B cell (primary cell): ENCODE measurements around the gene ITGA5. TPM values are rescaled to one million over a fixed set of nuclear protein-coding genes. Genes with fewer than 3 reads are reported as not detected.

Source experiments
- ATAC-seq: fragments of 200-7000 bp; cut with Tn5 transposase; one replicate; pipeline ENCODE4 v1.10.0; 2021; ENCODE audit warnings: low read depth, mild to moderate bottlenecking, moderate number of reproducible peaks, moderate library complexity
- CTCF ChIA-PET: fragments of 350-600 bp; sonication (Branson Sonifier 250); formaldehyde crosslinking; loops from one replicate; lab custom pipeline; 2021; ENCODE audit warnings: antibody characterized with exemption, inconsistent platforms; lab: Charles Lee
- POLR2A ChIA-PET: fragments of 350-600 bp; sonication (Branson Sonifier 250); formaldehyde crosslinking; loops from one replicate; lab custom pipeline; 2021; ENCODE audit warnings: antibody characterized with exemption; lab: Charles Lee
- DNase-seq: peaks from one replicate; pipeline ENCODE4 v3.0.0; 2013
- H2AFZ ChIP-seq: 2 replicates; pipeline ENCODE4 v1.6.1; 2012; ENCODE audit warnings: mild to moderate bottlenecking, low read depth, low read length; ENCODE audit not compliant: insufficient read depth, poor library complexity, severe bottlenecking
- H3K27ac ChIP-seq, 2 donors: 1 replicate in 1 of 2; 2 replicates in 1 of 2; pipeline ENCODE4 v1.5.1; 2012 to 2013; ENCODE audit warnings: low read length in 2 of 2, mild to moderate bottlenecking in 2 of 2, moderate library complexity in 1 of 2
- H3K27me3 ChIP-seq, 4 experiments: fragments of 200-600 bp in 1 of 4; sonication (generic) in 1 of 4; replicated peaks in 1 of 4; 1 replicate in 2 of 4; 2 replicates in 2 of 4; pipeline versions ENCODE4 v1.6.1 to v1.7.0; 2013 to 2016; ENCODE audit warnings: low read length in 3 of 4, mild to moderate bottlenecking in 2 of 4, mixed read lengths in 1 of 4, moderate library complexity in 1 of 4; ENCODE audit not compliant: insufficient read depth in 4 of 4, control insufficient read depth in 3 of 4; ENCODE audit errors: control extremely low read depth in 1 of 4
- H3K36me3 ChIP-seq, 2 experiments: replicated peaks in 1 of 2; 1 replicate in 1 of 2; 2 replicates in 1 of 2; pipeline versions ENCODE4 v1.6.1 to v1.7.1; 2013; ENCODE audit warnings: low read length in 1 of 2; ENCODE audit not compliant: insufficient read depth in 2 of 2, control insufficient read depth in 1 of 2; ENCODE audit errors: control extremely low read depth in 1 of 2, extremely low read depth in 1 of 2
- H3K4me1 ChIP-seq, 2 donors: fragments of 200-600 bp in 1 of 2; sonication (generic) in 1 of 2; 1 replicate in 1 of 2; 2 replicates in 1 of 2; pipeline versions ENCODE4 v1.5.1 to v1.6.1; 2013 to 2017; ENCODE audit warnings: low read length in 2 of 2; ENCODE audit not compliant: control insufficient read depth in 2 of 2, insufficient read depth in 2 of 2
- H3K4me2 ChIP-seq: replicated peaks from 2 replicates; pipeline ENCODE3; 2012; ENCODE audit warnings: mild to moderate bottlenecking, low read depth, low read length; ENCODE audit not compliant: poor library complexity, severe bottlenecking
- H3K4me3 ChIP-seq, 5 experiments: fragments of 200-600 bp in 1 of 5; sonication (generic) in 1 of 5; 1 replicate in 3 of 5; 2 replicates in 2 of 5; pipeline versions ENCODE4 v1.5.1 to v1.7.0; 2011 to 2016; ENCODE audit warnings: low read length in 4 of 5, mild to moderate bottlenecking in 4 of 5, low read depth in 2 of 5, control low read depth in 1 of 5, moderate library complexity in 1 of 5; ENCODE audit not compliant: insufficient read depth in 1 of 5; ENCODE audit errors: control extremely low read depth in 1 of 5, extremely low read depth in 1 of 5
- H3K79me2 ChIP-seq: fragments of 200-600 bp; sonication (generic); one replicate; pipeline ENCODE4 v1.6.0; 2016; ENCODE audit warnings: low read length; ENCODE audit not compliant: control insufficient read depth, insufficient read depth
- H3K9ac ChIP-seq: fragments of 200-600 bp; sonication (generic); 2 replicates; pipeline ENCODE4 v1.6.1; 2017; ENCODE audit warnings: mild to moderate bottlenecking, low read length, moderate library complexity
- H3K9me3 ChIP-seq, 3 donors: one replicate each; pipeline versions ENCODE4 v1.6.1 to v1.7.1; 2013; ENCODE audit warnings: low read length in 2 of 3; ENCODE audit not compliant: control insufficient read depth in 2 of 3, insufficient read depth in 1 of 3; ENCODE audit errors: control extremely low read depth in 1 of 3
- H4K20me1 ChIP-seq: 2 replicates; pipeline ENCODE4 v1.6.0; 2012; ENCODE audit warnings: mild to moderate bottlenecking, low read length; ENCODE audit not compliant: insufficient read depth, control insufficient read depth, poor library complexity, severe bottlenecking
- H3K27ac Mint-ChIP-seq: one replicate; pipeline ENCODE4 v1.8.0; 2021; ENCODE audit warnings: mixed read lengths
- H3K27me3 Mint-ChIP-seq: one replicate; pipeline ENCODE4 v1.8.0; 2021; ENCODE audit warnings: mixed read lengths
- H3K4me1 Mint-ChIP-seq: one replicate; pipeline ENCODE4 v1.8.0; 2021; ENCODE audit warnings: mixed read lengths
- H3K4me3 Mint-ChIP-seq: one replicate; pipeline ENCODE4 v1.8.0; 2021; ENCODE audit warnings: mixed read lengths
- H3K9me3 Mint-ChIP-seq: one replicate; pipeline ENCODE4 v1.8.0; 2022; ENCODE audit warnings: mixed read lengths; ENCODE audit not compliant: insufficient read depth
- EZH2 ChIP-seq: IDR thresholded peaks from 2 replicates; pipeline ENCODE4 v1.6.1; 2012; ENCODE audit warnings: borderline replicate concordance, low read depth, mild to moderate bottlenecking, moderate library complexity, low read length; ENCODE audit not compliant: insufficient read depth, poor library complexity, severe bottlenecking
- WGBS: methylation state at CpG from one replicate; pipeline ENCODE4 v1.1.5; 2013; ENCODE audit warnings: missing lambda C conversion rate; ENCODE audit not compliant: insufficient coverage; 5-methylcytosine and 5-hydroxymethylcytosine counted together
- intact Hi-C: fragments of 100-400 bp; cut with micrococcal nuclease; formaldehyde crosslinking; loops from one replicate; pipeline ENCODE4 v1.10.0; 2022
- polyA plus RNA-seq: library from polyadenylated mRNA; depleted of rRNA; stranded (reverse); fragments of >200 nt; gene quantifications from 2 replicates; pipeline ENCODE4 v1.2.3, GENCODE V29; 2012
- total RNA-seq, 2 donors: library from RNA; stranded (reverse); fragments of 120-200 nt in 1 of 2; gene quantifications; 1 replicate in 1 of 2; 2 replicates in 1 of 2; pipeline versions ENCODE4 v1.2.3 to v1.2.4, GENCODE V29; 2013 to 2022
- TF ChIP-seq, protein P1 (sequence below): fragments of 200-600 bp; IDR thresholded peaks from one replicate; pipeline ENCODE4 v1.8.0; 2022; ENCODE audit warnings: antibody characterized with exemption, mild to moderate bottlenecking

The ITGA5 gene
- total and polyA plus RNA-seq, 2 donors (not counting 1 experiment from before 2014, with no cell fraction given), result 3.6 to 6.1 TPM

DNA sequence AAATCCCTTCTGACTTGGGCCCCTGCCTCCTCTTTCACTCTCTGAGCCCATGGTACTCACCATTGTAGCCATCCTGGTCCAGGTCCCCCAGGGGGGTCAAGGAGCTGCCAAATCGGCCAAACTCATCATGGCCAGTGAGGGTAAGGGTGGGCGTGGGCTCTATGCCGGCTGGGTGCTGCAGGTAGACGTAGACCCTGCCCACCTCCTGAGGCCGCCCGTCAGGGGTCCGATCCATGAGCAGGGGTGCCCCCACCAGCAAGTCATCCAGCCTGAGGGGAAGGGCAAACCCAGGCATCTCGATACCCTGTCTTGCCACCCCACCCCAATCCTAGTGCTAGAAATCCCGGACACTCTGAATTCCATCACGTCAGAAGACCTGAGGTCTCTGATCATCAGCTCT, 14.0 kb downstream of the ITGA5 start:
- H3K27ac ChIP-seq, result no peak overlapping the region
- ChIA-PET CTCF (interaction anchor here (1.3 to 12.3 kb wide), 3 partner anchors 10 to 34 kb away, joined by 3 to 1030 read pairs (median 297); partner anchors contain the start of gene ITGA5), POLR2A (no interaction called here)
- Mint-ChIP-seq H3K27me3 (peaks cover 7% of the 10 kb centered on the region), H3K4me1 (peaks cover 9% of the 10 kb centered on the region), H3K9me3 (no peaks in the 10 kb centered on the region), H3K4me3 (no peak overlapping the region), H3K27ac (no peak overlapping the region)
- no peak for DNase-seq
- no peak for TF ChIP-seq EZH2
- TF ChIP-seq, protein P1, sequence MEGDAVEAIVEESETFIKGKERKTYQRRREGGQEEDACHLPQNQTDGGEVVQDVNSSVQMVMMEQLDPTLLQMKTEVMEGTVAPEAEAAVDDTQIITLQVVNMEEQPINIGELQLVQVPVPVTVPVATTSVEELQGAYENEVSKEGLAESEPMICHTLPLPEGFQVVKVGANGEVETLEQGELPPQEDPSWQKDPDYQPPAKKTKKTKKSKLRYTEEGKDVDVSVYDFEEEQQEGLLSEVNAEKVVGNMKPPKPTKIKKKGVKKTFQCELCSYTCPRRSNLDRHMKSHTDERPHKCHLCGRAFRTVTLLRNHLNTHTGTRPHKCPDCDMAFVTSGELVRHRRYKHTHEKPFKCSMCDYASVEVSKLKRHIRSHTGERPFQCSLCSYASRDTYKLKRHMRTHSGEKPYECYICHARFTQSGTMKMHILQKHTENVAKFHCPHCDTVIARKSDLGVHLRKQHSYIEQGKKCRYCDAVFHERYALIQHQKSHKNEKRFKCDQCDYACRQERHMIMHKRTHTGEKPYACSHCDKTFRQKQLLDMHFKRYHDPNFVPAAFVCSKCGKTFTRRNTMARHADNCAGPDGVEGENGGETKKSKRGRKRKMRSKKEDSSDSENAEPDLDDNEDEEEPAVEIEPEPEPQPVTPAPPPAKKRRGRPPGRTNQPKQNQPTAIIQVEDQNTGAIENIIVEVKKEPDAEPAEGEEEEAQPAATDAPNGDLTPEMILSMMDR, result no peak
- H2AFZ ChIP-seq, result no peak overlapping the region
- H3K79me2 ChIP-seq, result no peaks in the 10 kb centered on the region
- H3K9me3 ChIP-seq, result no peaks in the 10 kb centered on the region
- H3K36me3 ChIP-seq, result peaks cover 0 to 8% of the 10 kb centered on the region in 2 experiments
- 87% methylated on average over 8 of the region's 10 CpGs for WGBS
- H3K4me1 ChIP-seq, result peaks cover 4 to 12% of the 10 kb centered on the region in 2 donors
- no peak for ATAC-seq
- H3K9ac ChIP-seq, result no peak overlapping the region
- H3K4me2 ChIP-seq, result no peak overlapping the region
- intact Hi-C loops, result loop anchor here (2.0 kb wide), 1 partner anchor 14 kb away; the partner anchor contains the start of gene ITGA5
- H4K20me1 ChIP-seq, result no peaks in the 10 kb centered on the region
- H3K27me3 ChIP-seq, result no peaks in the 10 kb centered on the region
- no peak overlapping the region for H3K4me3 ChIP-seq
